Breast epithelium (tissue), 4 donors: ENCODE data around the gene CAPN1. TPM values are rescaled to one million over a fixed set of nuclear protein-coding genes. Genes with fewer than 3 reads are reported as not detected.
A peak's percentile ranks its signal among the peaks of the same experiment; 100 is the strongest.

Experiments used
- DNase-seq, 2 donors: peaks; one replicate each; pipeline ENCODE4 v3.0.0-alpha.2; 2019; ENCODE audit warnings: low spot score in 2 of 2
- H3K27ac ChIP-seq, 2 donors: fragments of 200-600 bp; sonication (generic) in 1 of 2; one replicate each; pipeline ENCODE4 v1.5.1; 2016 to 2019; ENCODE audit warnings: mild to moderate bottlenecking in 1 of 2
- H3K27me3 ChIP-seq, 2 donors: fragments of 200-600 bp; sonication (generic) in 1 of 2; one replicate each; pipeline versions ENCODE4 v1.5.1 to v1.6.0; 2017 to 2019; ENCODE audit warnings: control low read depth in 1 of 2, mild to moderate bottlenecking in 1 of 2
- H3K36me3 ChIP-seq: fragments of 200-600 bp; one replicate; pipeline ENCODE4 v1.5.1; 2019
- H3K4me1 ChIP-seq, 2 donors: fragments of 200-600 bp; sonication (generic); one replicate each; pipeline ENCODE4 v1.5.1; 2016 to 2019; ENCODE audit warnings: control low read depth in 1 of 2
- H3K4me3 ChIP-seq, 3 donors: fragments of 200-600 bp; sonication (generic); 1 replicate in 2 of 3; 2 replicates in 1 of 3; pipeline ENCODE4 v1.5.1; 2016 to 2019; ENCODE audit warnings: mild to moderate bottlenecking in 3 of 3, moderate library complexity in 2 of 3
- H3K9me3 ChIP-seq, 2 donors: fragments of 200-600 bp; sonication (generic) in 1 of 2; one replicate each; pipeline ENCODE4 v1.5.1; 2016 to 2019; ENCODE audit warnings: control low read depth in 1 of 2
- CTCF ChIP-seq, 3 donors: fragments of 450-650 bp; IDR thresholded peaks; one replicate each; pipeline ENCODE4 v1.5.1; 2016 to 2017; ENCODE audit warnings: antibody characterized with exemption in 3 of 3, mild to moderate bottlenecking in 3 of 3, moderate library complexity in 3 of 3
- POLR2A ChIP-seq: fragments of 450-650 bp; IDR thresholded peaks from one replicate; pipeline ENCODE4 v1.6.1; 2016; ENCODE audit warnings: antibody characterized with exemption, mild to moderate bottlenecking, moderate library complexity
- POLR2AphosphoS5 ChIP-seq, 3 donors: sonication (generic); formaldehyde crosslinking; IDR thresholded peaks; one replicate each; pipeline ENCODE4 v1.6.1; 2017; ENCODE audit warnings: antibody characterized with exemption in 3 of 3
- intact Hi-C: fragments of 100-400 bp; cut with DNase I; formaldehyde crosslinking; loops from one replicate; pipeline ENCODE4 v1.15.1; 2023; ENCODE audit warnings: low total_unique reads
- total RNA-seq, 3 donors: library from RNA; depleted of rRNA; stranded (reverse); fragments of >200 nt; gene quantifications; one replicate each; pipeline ENCODE4 v1.1.0, GENCODE V29; 2016

Gene CAPN1
- total RNA-seq, 3 donors from 2014 or later: 112 to 167 (median 140) TPM

GRCh38 chr11:65213322-65214211 lies 31.8 kb downstream of the CAPN1 start:
- Histone ChIP-seq H3K9me3 (no peaks in the 10 kb centered on the region), H3K4me3 (no peak overlapping the region), H3K36me3 (peaks cover 4% of the 10 kb centered on the region), H3K27ac (no peak overlapping the region), H3K27me3 (no peaks in the 10 kb centered on the region), H3K4me1 (no peaks in the 10 kb centered on the region)
- intact Hi-C loops: no loop called here
- DNase-seq: peak in 1 of 2 donors; percentile 37
- TF ChIP-seq POLR2A (no peak), CTCF (IDR thresholded peaks at IDR 0.05) (no peak), POLR2AphosphoS5 (IDR thresholded peaks at IDR 0.05) (no peak)

GRCh38 chr11:65214212-65214845 lies 32.6 kb downstream of the CAPN1 start:
- no peaks in the 10 kb centered on the region for H3K27me3 ChIP-seq
- H3K9me3 ChIP-seq: no peaks in the 10 kb centered on the region
- H3K27ac ChIP-seq: no peak overlapping the region
- no peaks in the 10 kb centered on the region for H3K4me1 ChIP-seq
- TF ChIP-seq CTCF (IDR thresholded peaks at IDR 0.05) (no peak), POLR2AphosphoS5 (IDR thresholded peaks at IDR 0.05) (no peak), POLR2A (no peak)
- H3K4me3 ChIP-seq: no peak overlapping the region
- H3K36me3 ChIP-seq: peaks cover 3% of the 10 kb centered on the region
- intact Hi-C loops: no loop called here
- DNase-seq: no peak

- Histone ChIP-seq H3K9me3 (no peaks in the 10 kb centered on the region), H3K36me3 (no peaks in the 10 kb centered on the region), H3K27me3 (no peaks in the 10 kb centered on the region), H3K4me3 (no peak overlapping the region), H3K4me1 (no peaks in the 10 kb centered on the region), H3K27ac (no peak overlapping the region)
- TF ChIP-seq CTCF (IDR thresholded peaks at IDR 0.05) (no peak), POLR2AphosphoS5 (IDR thresholded peaks at IDR 0.05) (no peak), POLR2A (no peak)
- no peak for DNase-seq
- intact Hi-C loops: no loop called here
Measured at GRCh38 chr11:65215441-65216076, 33.8 kb downstream of the CAPN1 start.

- Histone ChIP-seq H3K27ac (no peak overlapping the region), H3K27me3 (no peaks in the 10 kb centered on the region), H3K4me3 (no peak overlapping the region), H3K36me3 (no peaks in the 10 kb centered on the region), H3K4me1 (no peaks in the 10 kb centered on the region), H3K9me3 (no peaks in the 10 kb centered on the region)
- TF ChIP-seq POLR2AphosphoS5 (IDR thresholded peaks at IDR 0.05) (no peak), POLR2A (no peak), CTCF (IDR thresholded peaks at IDR 0.05) (no peak)
- intact Hi-C loops: no loop called here
- no peak for DNase-seq
Measured at GRCh38 chr11:65216830-65217229, 35.1 kb downstream of the CAPN1 start.
